Measurements from ENCODE around the gene TXNRD1. TPM values are rescaled to one million over a fixed set of nuclear protein-coding genes. Genes with fewer than 3 reads are reported as not detected.
"Not testable (repeated sequence)": the region's sequence is repeated elsewhere in the genome, so short reads cannot be mapped to it uniquely, and the experiment has no call there.

TXNRD1 gene
- total RNA-seq, 2 experiments from 2014 or later: 89.0 to 89.5 TPM

DNA sequence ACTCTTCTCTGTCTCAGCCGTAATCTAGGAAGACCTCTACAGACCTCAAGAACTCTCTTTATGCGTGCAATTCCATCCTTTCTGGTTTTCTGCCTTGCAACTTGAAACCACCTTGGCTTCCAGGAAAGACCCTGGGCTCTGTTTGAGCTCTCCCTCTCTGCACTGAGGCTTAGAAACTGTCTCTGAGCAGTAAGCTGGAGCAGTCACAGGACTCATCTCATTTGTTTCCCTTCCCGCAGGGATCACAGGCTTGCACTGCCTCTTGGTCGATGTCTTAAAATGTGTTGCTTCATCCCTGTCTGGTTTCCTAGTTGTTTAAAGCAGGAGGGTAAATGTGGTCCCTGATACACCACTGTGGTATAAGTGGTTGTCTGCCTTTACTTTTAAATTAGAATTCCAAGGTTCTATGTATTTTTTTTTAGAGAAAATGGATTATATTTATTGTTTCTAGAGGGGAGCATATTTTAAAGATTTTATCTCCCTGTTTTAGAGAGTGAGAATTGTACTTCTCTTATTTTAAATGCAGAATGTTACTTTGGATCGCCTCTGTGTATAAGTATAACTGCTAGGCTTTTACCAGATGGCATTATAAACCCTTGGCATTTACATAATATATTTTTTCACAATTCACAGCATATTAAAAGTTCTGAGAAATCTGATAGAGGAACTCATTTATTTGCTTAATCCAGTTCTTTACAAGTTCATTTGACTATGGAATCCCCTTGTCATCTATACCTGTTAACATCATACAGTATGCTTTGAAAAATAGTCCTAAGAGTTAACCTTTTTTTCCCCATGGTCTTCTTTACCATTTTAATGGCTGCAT, 114.3 kb downstream of the TXNRD1 start:
- H3K27ac Mint-ChIP-seq: no peak overlapping the region
- no peaks in the 10 kb centered on the region for H3K4me1 Mint-ChIP-seq
- ATAC-seq (ENCODE audit: low read depth) (no peak), DNase-seq (no peak)
- POLR2A ChIA-PET: no interaction called here
- H3K4me3 Mint-ChIP-seq: no peak overlapping the region
- H3K9me3 Mint-ChIP-seq: no peaks in the 10 kb centered on the region
- peaks cover 30% of the 10 kb centered on the region for H3K36me3 Mint-ChIP-seq
- H3K27me3 Mint-ChIP-seq: no peaks in the 10 kb centered on the region

- ATAC-seq (ENCODE audit: low read depth) (no peak), DNase-seq (no peak)
- POLR2A ChIA-PET: no interaction called here
- Mint-ChIP-seq H3K27me3 (no peaks in the 10 kb centered on the region), H3K27ac (no peak overlapping the region), H3K4me1 (no peaks in the 10 kb centered on the region), H3K36me3 (peaks cover 26% of the 10 kb centered on the region), H3K9me3 (no peaks in the 10 kb centered on the region), H3K4me3 (no peak overlapping the region)
Measured at GRCh38 chr12:104331376-104331775, 115.8 kb downstream of the TXNRD1 start.

- peaks cover 25% of the 10 kb centered on the region for H3K36me3 Mint-ChIP-seq
- DNase-seq; H3K27ac Mint-ChIP-seq; H3K9me3 Mint-ChIP-seq; H3K27me3 Mint-ChIP-seq; POLR2A ChIA-PET; H3K4me1 Mint-ChIP-seq; ATAC-seq (ENCODE audit: low read depth); H3K4me3 Mint-ChIP-seq: not testable (repeated sequence)
Measured at GRCh38 chr12:104332273-104332672, 116.7 kb downstream of the TXNRD1 start.

DNA sequence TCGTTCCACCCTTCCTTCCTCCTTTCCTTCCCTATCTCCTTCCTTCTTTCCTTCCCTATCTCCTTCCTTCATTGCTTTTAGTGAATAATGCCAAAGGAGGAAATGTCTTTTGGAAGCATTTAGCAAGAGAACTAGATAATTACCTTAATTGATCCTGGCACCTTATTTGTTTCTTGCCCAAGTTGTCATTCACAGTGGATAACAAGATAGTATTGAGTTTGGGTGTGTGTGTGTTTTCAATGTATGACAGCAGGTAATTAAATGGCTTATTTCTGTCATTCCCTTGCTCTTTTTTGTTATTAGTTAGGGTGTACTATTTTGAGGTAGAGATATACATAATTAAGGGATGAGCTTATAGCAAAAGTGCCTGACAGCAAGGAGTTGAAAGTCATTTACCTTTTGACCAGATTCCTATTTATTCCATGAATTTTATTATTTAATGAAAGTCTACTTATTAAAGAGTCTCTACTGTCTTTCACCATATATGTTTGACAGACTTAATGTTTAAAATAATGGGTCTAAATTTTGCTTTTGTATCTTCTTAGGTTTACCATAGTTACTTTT, 118.2 kb downstream of the TXNRD1 start:
- ATAC-seq (ENCODE audit: low read depth) (no peak), DNase-seq (no peak)
- Mint-ChIP-seq H3K36me3 (peaks cover 21% of the 10 kb centered on the region), H3K27me3 (no peaks in the 10 kb centered on the region), H3K4me3 (no peak overlapping the region), H3K9me3 (no peaks in the 10 kb centered on the region), H3K27ac (no peak overlapping the region), H3K4me1 (no peaks in the 10 kb centered on the region)
- POLR2A ChIA-PET: no interaction called here

DNA sequence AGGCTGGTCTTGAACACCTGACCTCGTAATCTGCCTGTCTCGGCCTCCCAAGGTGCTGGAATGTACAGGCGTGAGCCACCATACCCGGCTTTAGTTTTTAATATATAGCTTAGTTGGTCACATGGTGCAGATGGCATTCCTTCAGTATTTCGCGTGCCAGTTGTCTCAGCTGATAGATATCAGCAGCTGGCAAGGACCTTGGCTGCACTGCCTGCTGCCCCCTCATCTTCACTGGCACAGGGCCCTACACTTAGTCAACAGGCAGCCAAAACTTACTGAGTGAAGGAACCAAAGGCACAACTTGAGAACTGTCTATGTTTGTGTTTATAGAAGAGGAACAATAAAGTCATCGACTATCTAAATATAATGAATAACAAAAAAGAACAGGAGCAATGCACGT, 119.0 kb downstream of the TXNRD1 start:
- POLR2A ChIA-PET: no interaction called here
- Mint-ChIP-seq H3K36me3 (peaks cover 20% of the 10 kb centered on the region), H3K4me1 (no peaks in the 10 kb centered on the region), H3K27ac (no peak overlapping the region), H3K4me3 (no peak overlapping the region), H3K9me3 (no peaks in the 10 kb centered on the region), H3K27me3 (no peaks in the 10 kb centered on the region)
- DNase-seq (no peak), ATAC-seq (ENCODE audit: low read depth) (no peak)

DNA sequence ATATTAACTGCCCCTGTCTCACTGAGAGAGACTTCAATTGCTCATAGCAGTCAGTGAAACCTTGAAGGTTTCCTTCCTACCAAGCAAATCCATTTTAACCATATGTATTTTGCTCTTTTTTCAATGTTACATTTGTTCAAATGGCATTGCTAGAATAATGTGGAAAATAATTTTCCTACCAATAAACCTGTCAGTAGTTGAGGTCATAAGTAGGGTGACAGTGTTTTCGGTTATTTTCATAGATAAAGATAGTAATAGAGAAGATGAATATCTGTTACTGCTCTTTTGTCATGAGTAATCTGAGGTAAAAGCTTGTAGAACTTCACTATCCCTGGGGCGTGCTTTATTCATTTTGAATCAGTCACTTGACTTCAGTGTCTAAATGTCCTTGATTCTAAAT, 120.5 kb downstream of the TXNRD1 start:
- no peak overlapping the region for H3K4me3 Mint-ChIP-seq
- DNase-seq: no peak
- H3K36me3 Mint-ChIP-seq: peaks cover 28% of the 10 kb centered on the region
- H3K4me1 Mint-ChIP-seq: no peaks in the 10 kb centered on the region
- ATAC-seq (ENCODE audit: low read depth): no peak
- H3K9me3 Mint-ChIP-seq: no peaks in the 10 kb centered on the region
- no peaks in the 10 kb centered on the region for H3K27me3 Mint-ChIP-seq
- POLR2A ChIA-PET: no interaction called here
- H3K27ac Mint-ChIP-seq: no peak overlapping the region

DNA sequence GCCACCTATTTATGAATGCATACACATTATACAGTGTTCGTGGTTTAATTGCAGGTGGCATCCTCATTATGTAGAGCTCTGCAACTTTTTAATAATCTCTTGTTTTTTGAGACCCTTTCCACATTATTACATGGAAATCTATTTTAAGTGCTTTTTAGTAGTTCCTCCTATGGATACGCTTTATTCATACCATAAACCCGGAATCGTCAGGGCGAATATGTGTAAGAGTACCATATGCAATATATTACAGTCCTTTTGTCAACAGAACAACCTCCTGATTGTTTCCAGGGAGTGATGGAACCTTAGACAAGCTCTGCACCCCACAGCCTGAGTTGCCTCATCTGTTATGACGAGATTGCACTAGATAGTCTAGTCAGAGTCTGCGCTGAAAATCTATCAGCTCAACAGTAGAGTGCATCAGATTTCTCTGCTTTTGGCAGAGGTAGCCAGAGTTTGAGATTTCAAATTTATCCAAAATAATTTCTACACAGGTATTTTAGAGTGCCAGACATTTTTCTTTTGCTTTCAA, 121.5 kb downstream of the TXNRD1 start:
- H3K9me3 Mint-ChIP-seq: no peaks in the 10 kb centered on the region
- DNase-seq (no peak), ATAC-seq (ENCODE audit: low read depth) (no peak)
- no peak overlapping the region for H3K27ac Mint-ChIP-seq
- no peaks in the 10 kb centered on the region for H3K27me3 Mint-ChIP-seq
- H3K4me3 Mint-ChIP-seq: no peak overlapping the region
- H3K36me3 Mint-ChIP-seq: peaks cover 28% of the 10 kb centered on the region
- POLR2A ChIA-PET: no interaction called here
- H3K4me1 Mint-ChIP-seq: no peaks in the 10 kb centered on the region

- Mint-ChIP-seq H3K4me3 (no peak overlapping the region), H3K9me3 (no peaks in the 10 kb centered on the region), H3K36me3 (peaks cover 33% of the 10 kb centered on the region), H3K27ac (no peak overlapping the region), H3K4me1 (peaks cover 2% of the 10 kb centered on the region), H3K27me3 (no peaks in the 10 kb centered on the region)
- DNase-seq (no peak), ATAC-seq (ENCODE audit: low read depth) (no peak)
- POLR2A ChIA-PET: interaction anchor here (0.6 to 1.0 kb wide), 2 partner anchors 51 to 143 kb away, joined by 3 to 4 read pairs; no protein-coding TSS in a partner anchor
Measured at GRCh38 chr12:104339663-104340062, 124.1 kb downstream of the TXNRD1 start.

GRCh38 chr12:104340177-104340576, 124.6 kb downstream of the TXNRD1 start:
- DNase-seq (no peak), ATAC-seq (ENCODE audit: low read depth) (no peak)
- Mint-ChIP-seq H3K27me3 (no peaks in the 10 kb centered on the region), H3K9me3 (no peaks in the 10 kb centered on the region), H3K4me1 (peaks cover 2% of the 10 kb centered on the region), H3K27ac (no peak overlapping the region), H3K36me3 (peaks cover 31% of the 10 kb centered on the region), H3K4me3 (no peak overlapping the region)
- POLR2A ChIA-PET: interaction anchor here (0.6 kb wide), 1 partner anchor 142 kb away, joined by 4 read pairs; no protein-coding TSS in a partner anchor

DNA sequence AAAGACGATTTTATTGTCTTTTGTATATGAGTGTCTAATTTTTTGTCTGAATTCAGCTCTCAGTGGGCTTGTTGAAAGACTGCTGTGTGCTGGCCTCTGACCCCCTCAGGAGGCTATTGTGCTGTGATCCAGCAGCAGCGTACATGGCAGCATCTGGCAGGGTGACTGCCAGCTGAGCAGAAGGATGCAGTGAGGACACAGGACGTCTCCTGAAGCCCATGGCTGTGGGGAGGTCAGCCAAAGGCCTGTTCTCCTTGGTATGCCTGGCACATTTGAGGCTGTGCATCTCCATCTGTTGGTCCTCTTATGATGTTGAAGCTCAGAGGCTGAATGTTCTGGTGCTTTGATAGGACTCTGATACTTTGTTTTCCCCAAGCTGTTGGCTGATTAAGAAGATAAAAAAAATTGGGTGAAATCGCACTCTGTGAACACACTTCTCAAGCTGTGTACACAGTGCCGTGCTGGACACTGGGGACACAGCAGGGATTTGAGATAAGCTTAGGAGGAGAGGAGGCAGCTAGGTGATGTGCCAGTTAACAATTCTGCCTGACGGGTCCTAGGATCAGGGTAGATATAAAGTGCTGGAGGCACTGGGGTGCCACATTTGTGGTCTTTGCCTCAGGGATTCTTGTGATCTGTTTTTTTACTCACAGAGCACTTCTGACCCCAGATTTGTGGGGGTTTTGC, 125.5 kb downstream of the TXNRD1 start:
- peaks cover 30% of the 10 kb centered on the region for H3K36me3 Mint-ChIP-seq
- DNase-seq (no peak), ATAC-seq (ENCODE audit: low read depth) (no peak)
- no peak overlapping the region for H3K27ac Mint-ChIP-seq
- no peaks in the 10 kb centered on the region for H3K27me3 Mint-ChIP-seq
- H3K4me3 Mint-ChIP-seq: no peak overlapping the region
- no peaks in the 10 kb centered on the region for H3K9me3 Mint-ChIP-seq
- POLR2A ChIA-PET: no interaction called here
- H3K4me1 Mint-ChIP-seq: peaks cover 2% of the 10 kb centered on the region

DNA sequence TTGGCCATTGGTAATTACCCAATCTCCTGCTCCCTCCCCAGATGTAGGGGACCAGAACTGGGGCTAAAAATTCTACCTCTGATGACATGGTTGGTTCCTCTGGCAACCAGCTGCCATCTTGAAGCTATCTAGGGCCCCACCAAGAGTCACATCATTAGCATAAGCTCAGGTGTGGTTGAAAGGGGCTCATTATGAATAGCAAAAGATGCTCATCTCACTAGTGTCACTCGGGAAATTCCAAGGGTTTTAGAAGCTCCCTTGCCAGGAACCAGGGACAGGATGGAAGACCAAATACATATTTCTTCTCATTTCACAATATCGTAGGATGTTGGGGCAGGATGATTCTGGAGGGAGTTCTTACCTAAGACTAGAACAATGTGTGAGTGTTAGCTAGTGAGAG, 126.6 kb downstream of the TXNRD1 start:
- peaks cover 2% of the 10 kb centered on the region for H3K4me1 Mint-ChIP-seq
- H3K36me3 Mint-ChIP-seq: peaks cover 26% of the 10 kb centered on the region
- H3K9me3 Mint-ChIP-seq: no peaks in the 10 kb centered on the region
- POLR2A ChIA-PET: no interaction called here
- no peak for ATAC-seq (ENCODE audit: low read depth)
- no peak for DNase-seq
- H3K4me3 Mint-ChIP-seq: no peak overlapping the region
- no peak overlapping the region for H3K27ac Mint-ChIP-seq
- no peaks in the 10 kb centered on the region for H3K27me3 Mint-ChIP-seq

DNA sequence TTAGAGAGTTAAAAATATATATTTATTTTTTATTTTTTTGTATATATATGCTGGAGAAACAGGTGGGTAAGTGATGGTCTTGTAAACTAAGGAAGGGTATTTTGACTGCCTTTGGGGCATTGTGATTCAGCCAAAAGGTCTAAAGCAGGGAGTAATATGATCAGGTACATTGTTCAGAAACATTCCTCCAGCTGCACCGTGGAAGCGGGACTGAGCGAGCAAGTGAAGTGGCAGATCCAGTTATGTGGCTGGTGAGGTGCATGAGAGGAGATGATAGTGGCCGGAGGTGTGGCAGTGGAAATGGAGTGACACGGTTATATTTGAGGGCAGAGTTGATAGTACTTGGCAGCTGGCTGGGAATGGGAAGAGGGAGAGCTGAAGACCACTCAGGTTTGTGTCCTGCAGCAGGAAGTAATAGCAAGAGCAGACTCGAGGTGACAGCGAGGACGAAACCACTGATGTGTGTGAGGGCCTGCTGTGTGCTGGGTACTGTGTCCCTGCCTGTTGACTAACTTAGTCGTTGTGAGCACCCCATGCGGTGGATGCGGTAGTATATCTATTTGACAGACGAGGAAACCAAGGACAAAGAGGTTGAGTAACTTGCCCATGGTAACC, 127.2 kb downstream of the TXNRD1 start:
- peaks cover 29% of the 10 kb centered on the region for H3K36me3 Mint-ChIP-seq
- no peaks in the 10 kb centered on the region for H3K9me3 Mint-ChIP-seq
- H3K27me3 Mint-ChIP-seq: no peaks in the 10 kb centered on the region
- no peak overlapping the region for H3K27ac Mint-ChIP-seq
- H3K4me1 Mint-ChIP-seq: peaks cover 2% of the 10 kb centered on the region
- POLR2A ChIA-PET: no interaction called here
- no peak overlapping the region for H3K4me3 Mint-ChIP-seq
- no peak for DNase-seq
- no peak for ATAC-seq (ENCODE audit: low read depth)

GRCh38 chr12:104344682-104345081, 129.1 kb downstream of the TXNRD1 start:
- DNase-seq: no peak
- H3K27me3 Mint-ChIP-seq: no peaks in the 10 kb centered on the region
- H3K9me3 Mint-ChIP-seq: no peaks in the 10 kb centered on the region
- peaks cover 35% of the 10 kb centered on the region for H3K36me3 Mint-ChIP-seq
- peaks cover 2% of the 10 kb centered on the region for H3K4me1 Mint-ChIP-seq
- no peak overlapping the region for H3K4me3 Mint-ChIP-seq
- no peak for ATAC-seq (ENCODE audit: low read depth)
- POLR2A ChIA-PET: no interaction called here
- no peak overlapping the region for H3K27ac Mint-ChIP-seq
